ENCODE data around the gene SOCS6.
"Not testable (repeated sequence)": the region's sequence is repeated elsewhere in the genome, so short reads cannot be mapped to it uniquely, and the experiment has no call there.

SOCS6 gene

GRCh38 chr18:70288851-70289328, at the start of gene SOCS6:
Gene SOCS6 (plus strand): TSS chr18:70289045. CDS start chr18:70324669, 35,624 bp downstream.
- in situ Hi-C loops (cut with MboI; ENCODE audit: low sequenced_read_pairs): no loop called here

GRCh38 chr18:70243131-70243929, 45.5 kb upstream of the SOCS6 start:
- in situ Hi-C loops (cut with MboI; ENCODE audit: low sequenced_read_pairs): no loop called here

DNA sequence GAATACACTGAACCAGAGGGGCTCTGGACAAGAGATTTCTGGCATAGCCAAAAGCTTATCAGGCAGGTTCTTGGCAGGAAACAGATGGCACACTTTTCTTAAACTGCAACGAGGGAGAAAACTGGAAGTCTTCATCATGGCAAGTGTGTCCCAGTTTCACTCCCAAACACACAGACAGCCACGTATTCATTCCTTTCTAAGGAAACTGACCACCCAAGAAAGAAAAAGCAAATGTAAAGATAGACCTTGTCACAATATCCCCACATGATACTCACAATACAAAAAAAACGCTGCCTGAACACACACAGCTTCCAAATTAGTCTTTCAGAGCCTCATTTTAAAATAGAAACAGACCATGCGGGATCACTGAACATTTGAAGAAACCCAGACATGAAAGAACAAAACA, 42.8 kb upstream of the SOCS6 start:
- in situ Hi-C loops (cut with MboI; ENCODE audit: low sequenced_read_pairs): no loop called here

GRCh38 chr18:70249118-70249517, 39.7 kb upstream of the SOCS6 start:
- in situ Hi-C loops (cut with MboI; ENCODE audit: low sequenced_read_pairs): no loop called here

DNA sequence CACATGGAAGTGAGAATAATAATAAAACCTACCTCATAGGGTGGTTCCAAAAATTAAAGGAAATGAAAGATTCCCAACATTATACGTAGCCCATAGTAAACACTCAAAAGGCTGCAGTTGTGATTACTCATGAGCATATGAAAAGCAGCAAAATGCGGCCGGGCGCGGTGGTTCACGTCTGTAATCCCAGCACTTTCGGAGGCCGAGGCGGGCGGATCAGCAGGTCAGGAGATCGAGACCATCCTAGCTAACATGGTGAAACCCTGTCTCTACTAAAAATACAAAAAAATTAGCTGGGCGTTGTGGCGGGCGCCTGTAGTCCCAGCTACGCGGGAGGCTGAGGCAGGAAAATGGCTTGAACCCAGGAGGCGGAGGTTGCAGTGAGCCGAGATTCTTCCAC, 39.0 kb upstream of the SOCS6 start:
- in situ Hi-C loops (cut with MboI; ENCODE audit: low sequenced_read_pairs): not testable (repeated sequence)

DNA sequence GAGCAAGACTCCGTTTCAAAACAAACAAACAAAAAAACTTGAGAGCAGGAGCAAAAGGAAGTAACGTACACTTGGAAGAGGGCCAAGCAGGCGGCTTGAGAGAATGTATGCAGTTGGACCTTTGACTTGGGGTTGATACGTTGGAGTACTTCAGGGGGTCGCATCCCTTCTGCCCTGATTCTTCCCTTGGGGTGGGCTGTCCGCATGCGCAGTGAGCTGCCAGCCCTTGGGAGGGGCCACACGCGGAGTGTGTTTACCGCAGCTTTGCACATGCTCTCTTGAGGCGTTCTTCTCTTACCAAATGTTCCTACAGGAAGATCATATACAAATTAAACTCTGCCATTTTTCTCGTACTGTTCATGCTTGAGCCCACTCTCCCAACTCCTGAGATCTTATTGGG, 38.1 kb upstream of the SOCS6 start:
- in situ Hi-C loops (cut with MboI; ENCODE audit: low sequenced_read_pairs): no loop called here

GRCh38 chr18:70256184-70256583, 32.7 kb upstream of the SOCS6 start:
- in situ Hi-C loops (cut with MboI; ENCODE audit: low sequenced_read_pairs): no loop called here

DNA sequence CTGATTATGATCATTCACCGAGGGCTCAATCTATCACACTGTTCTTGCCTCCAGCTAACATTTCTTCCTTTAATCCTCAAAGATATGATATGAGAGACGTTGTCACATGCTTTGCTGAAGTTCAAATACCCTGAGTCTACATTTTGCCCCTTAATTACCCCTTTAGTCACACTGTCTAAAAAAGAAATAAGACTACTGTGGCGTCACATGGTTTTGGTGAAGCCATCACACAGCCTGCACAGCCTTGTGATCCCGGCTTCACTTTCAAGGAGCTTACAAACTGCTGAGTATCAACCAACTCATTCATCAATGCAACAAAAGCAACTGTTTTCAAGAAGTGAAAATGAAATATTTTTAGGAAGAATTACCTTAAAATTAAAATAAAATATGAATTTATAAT, 31.9 kb upstream of the SOCS6 start:
- in situ Hi-C loops (cut with MboI; ENCODE audit: low sequenced_read_pairs): no loop called here

DNA sequence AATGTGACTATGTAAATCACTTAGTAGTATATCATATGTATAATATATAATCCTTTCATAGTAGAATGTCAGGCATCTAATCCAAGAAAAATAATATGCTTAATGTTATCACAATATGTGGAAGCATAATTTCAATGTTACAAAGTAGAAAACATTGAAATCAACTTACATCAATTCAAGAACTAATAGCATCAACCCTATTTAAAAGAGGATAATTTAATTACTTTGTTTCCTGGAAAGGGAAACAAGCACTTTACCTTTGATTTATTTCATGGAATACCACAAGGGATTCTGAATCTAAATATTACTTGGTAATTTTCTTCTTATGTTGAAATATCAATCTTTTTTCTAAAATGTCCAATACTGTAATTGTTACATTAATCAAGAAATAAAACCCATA, 30.6 kb upstream of the SOCS6 start:
- in situ Hi-C loops (cut with MboI; ENCODE audit: low sequenced_read_pairs): no loop called here

DNA sequence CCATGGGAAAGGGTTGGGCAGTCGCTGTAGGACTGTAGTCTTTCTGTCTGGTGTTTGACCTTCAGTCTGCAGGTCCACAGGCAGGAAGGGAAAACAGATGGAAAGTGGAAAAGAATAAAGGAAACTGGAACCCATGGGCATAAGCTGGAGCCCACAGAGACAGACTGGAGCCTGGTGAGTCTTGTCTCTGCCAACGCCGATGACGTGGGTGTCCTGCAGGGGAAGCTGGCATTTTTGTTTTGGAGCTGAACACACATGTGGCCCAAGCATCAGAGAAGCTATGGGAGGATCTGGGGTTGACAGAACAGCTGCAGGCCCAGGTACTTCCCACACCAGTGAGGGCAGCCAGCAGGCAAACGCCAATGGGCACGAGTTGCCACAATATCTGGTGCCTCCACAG, 28.2 kb upstream of the SOCS6 start:
- in situ Hi-C loops (cut with MboI; ENCODE audit: low sequenced_read_pairs): no loop called here

DNA sequence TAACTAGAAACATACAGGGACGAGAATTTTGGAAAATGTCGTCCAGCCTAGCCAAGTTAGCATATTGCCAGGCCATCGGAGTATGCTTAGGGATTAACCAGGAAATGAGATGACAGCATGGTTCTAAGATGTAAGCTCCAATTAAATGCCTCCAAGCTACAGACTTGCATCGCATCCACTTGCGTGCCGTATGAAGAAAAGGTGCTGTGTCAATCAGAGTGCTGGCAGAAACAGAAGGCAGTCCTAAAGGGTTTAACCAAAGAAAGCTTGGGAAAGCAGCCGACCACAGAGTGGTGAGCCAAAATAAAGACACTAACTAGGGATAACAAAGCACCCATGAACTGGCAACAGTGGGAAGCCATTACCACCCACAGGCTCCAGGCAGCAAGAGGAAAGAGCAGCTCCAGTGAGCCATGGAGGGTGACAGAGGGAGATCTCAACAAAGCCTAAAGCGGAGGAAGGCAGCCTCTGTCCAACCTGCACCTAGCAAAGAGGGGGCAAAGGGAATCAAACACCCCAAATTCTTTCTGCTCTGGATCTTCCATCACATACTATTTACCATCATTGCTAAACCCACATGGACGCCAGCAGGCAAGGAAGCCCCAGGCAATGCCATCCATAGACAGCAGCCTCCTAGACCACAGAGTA, 27.6 kb upstream of the SOCS6 start:
- in situ Hi-C loops (cut with MboI; ENCODE audit: low sequenced_read_pairs): no loop called here

DNA sequence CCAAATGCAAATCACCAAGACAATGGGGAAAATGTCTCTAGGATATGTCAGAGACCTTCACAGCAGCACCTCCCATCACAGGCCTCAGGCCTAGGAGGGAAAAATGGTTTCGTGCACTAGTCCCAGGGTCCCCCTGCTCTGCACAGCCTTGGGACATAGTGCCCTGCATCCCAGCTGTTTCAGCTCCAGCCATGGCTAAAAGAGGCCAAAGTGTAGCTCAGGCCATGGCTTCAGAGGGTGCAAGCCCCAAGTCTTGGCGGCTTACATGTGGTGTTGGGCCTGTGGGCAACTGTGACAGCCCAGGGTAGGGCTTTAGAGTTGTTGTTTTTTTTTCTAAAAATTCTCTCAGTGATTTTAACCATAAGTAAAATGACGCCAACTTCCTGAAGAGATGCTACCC, 25.5 kb upstream of the SOCS6 start:
- in situ Hi-C loops (cut with MboI; ENCODE audit: low sequenced_read_pairs): no loop called here

GRCh38 chr18:70271742-70272141, 17.1 kb upstream of the SOCS6 start:
- in situ Hi-C loops (cut with MboI; ENCODE audit: low sequenced_read_pairs): no loop called here

DNA sequence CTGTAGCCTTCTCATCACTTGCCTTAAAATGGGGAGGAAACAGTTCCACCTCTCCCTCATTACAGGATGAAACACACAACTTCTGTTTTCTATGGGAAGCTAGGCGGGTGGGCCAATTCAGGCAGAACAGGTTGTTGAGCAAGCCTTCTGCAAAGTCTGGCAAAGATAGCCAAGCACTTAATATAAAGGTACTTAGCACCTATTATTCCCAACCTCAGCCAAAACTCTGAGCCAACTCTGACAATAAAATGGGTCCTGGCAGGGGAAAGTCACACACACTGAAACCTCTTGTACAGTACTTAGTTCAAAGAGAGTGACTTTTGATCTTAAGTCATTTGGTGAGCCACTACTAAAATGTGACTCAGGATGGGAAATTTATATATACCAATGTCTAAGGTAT, 15.8 kb upstream of the SOCS6 start:
- in situ Hi-C loops (cut with MboI; ENCODE audit: low sequenced_read_pairs): no loop called here

DNA sequence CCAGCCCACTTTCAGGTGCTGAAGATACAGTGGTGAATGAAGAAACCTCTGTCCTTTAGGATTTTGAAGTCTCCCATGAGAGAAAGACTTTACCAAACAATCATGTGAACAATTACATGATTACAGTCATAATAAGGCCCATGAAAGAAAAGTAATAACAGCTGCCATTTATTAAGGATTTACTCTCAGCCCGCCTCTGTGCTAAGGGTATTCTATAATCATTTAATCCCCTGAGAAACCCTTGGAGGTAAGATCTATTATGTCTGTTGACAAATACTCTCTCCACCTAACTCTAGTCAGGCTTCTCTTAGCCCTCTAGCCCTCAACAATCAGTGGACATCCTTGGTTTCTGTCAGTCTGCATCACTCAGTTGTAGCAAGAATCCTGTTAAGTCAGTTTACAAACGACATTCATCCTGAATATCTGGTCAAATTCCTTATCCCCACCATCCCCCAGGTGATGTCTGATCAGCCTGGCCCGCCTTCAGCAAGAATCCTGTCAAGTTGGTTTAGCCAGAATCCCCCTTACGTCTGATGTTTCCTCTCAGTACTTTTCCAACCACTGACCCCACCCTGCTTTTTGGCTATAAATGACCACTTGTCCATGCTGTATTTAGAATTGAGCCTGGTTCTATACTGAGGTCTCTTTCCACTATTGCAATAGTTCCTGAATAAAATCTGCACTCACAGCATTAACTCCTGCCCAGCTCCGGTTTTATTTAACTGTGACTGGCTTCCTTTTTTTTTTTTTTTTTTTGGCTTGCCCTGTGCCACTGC, 12.2 kb upstream of the SOCS6 start:
- in situ Hi-C loops (cut with MboI; ENCODE audit: low sequenced_read_pairs): no loop called here

DNA sequence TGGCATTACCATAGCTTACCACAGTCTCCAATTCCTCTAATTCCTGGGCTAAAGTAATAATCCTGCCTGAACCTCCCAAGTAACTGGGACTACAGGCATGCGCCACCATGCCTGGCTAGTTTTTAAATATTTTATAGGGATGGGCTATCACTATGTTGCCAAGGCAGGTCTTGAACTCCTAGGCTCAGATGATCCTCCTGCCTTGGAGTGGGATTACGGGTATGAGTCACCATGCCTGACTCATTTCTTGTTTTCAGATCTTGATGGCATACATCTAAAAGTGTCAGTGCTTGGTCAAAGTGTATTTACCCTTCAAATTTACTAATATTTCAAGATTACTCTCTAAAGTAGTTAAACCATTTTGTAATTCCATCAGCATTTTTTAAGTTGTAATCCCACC, 9.4 kb upstream of the SOCS6 start:
- in situ Hi-C loops (cut with MboI; ENCODE audit: low sequenced_read_pairs): no loop called here

DNA sequence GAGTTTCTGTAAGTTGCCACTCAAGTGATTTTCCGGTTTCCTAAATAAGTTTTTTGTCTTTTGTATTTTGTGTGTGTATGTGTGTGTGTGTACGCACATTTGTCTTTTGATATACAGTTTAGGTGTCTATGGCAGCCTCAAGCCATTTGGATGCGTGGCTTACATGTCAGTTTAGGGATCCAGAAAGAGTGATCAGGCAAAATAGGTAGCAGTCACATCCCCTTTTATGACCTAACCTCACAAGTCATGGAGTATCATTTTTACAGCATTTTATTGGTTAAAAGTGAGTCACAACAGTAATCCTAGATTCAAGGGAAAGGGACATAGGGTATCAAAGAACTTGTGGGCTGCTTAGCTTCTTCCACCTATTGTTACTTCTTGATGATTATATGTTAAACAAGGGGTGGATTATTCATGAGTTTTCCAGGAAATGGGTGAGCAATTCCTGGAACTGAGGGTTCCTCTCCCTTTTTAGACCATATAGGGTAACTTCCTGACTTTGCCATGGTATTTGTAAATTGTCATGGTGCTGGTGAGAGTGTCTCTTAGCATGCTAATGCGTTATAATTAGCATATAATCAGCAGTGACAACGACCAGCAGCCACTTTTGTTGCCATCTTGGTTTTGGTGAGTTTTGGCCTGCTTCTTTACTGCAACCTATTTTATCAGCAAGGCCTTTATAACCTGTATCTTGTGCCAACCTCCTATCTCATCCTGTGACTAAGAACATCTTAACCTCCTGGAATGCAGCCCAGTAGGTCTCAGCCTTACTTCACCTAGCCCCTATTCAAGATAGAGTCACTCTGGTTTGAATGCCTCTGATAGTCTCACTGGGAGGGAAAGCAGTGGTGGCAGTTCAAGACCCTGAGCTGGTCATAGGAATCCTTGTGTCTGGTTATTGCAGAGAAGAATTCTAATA, 8.6 kb upstream of the SOCS6 start:
- in situ Hi-C loops (cut with MboI; ENCODE audit: low sequenced_read_pairs): no loop called here

DNA sequence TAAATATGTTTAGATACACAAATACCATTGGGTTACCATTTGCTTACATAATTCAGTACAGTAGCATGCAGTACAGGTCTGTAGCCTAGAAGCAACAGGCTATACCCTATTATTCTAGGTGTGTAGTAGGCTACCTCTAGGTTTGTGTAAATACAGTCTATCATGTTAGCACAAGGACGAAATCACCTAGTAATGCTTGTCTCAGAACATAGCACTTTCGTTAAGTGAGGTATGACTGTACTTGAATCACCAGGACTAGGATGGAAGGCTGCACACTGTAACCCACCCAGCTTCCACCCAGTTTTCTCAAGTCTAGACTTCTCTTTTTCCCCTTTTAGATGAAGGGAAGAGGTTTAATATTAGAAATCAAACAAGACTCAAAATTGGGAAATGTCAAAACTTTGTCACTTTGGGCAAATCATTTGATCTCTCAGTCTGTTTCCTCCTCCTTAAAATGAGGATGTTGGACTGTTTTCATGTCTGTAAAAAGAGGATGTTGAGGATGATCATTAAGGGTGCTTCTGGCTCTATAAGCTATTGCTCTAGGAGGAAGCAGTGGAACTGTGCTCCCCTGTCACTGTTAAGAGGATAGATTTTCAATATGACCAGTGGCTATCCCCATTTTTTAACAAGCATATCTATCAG, 3.7 kb upstream of the SOCS6 start:
- in situ Hi-C loops (cut with MboI; ENCODE audit: low sequenced_read_pairs): no loop called here

- in situ Hi-C loops (cut with MboI; ENCODE audit: low sequenced_read_pairs): no loop called here
These were observed 1.1 kb upstream of the SOCS6 start for GRCh38 chr18:70287731-70288130.

- in situ Hi-C loops (cut with MboI; ENCODE audit: low sequenced_read_pairs): no loop called here
These were observed 534 bp upstream of the SOCS6 start for GRCh38 chr18:70288171-70288850.

Data from HL-60/S4 treated with phorbol 12-myristate 13-acetate at 8.2 ng/mL for 4 days and 3 days (cell line).